ENCODE measurements around the gene RPTOR.

- TF ChIP-seq MXI1 (conservative IDR thresholded peaks at IDR 0.05; ENCODE audit: poor library complexity, severe bottlenecking): no peak
- TF ChIP-seq EZH2 (IDR thresholded peaks at IDR 0.05; ENCODE audit: borderline replicate concordance, insufficient read depth, low read length, poor library complexity, severe bottlenecking): no peak
- TF ChIP-seq, protein P1, sequence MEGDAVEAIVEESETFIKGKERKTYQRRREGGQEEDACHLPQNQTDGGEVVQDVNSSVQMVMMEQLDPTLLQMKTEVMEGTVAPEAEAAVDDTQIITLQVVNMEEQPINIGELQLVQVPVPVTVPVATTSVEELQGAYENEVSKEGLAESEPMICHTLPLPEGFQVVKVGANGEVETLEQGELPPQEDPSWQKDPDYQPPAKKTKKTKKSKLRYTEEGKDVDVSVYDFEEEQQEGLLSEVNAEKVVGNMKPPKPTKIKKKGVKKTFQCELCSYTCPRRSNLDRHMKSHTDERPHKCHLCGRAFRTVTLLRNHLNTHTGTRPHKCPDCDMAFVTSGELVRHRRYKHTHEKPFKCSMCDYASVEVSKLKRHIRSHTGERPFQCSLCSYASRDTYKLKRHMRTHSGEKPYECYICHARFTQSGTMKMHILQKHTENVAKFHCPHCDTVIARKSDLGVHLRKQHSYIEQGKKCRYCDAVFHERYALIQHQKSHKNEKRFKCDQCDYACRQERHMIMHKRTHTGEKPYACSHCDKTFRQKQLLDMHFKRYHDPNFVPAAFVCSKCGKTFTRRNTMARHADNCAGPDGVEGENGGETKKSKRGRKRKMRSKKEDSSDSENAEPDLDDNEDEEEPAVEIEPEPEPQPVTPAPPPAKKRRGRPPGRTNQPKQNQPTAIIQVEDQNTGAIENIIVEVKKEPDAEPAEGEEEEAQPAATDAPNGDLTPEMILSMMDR (IDR thresholded peaks at IDR 0.05; ENCODE audit: poor library complexity, severe bottlenecking): no peak
- TF ChIP-seq SMC3 (conservative IDR thresholded peaks at IDR 0.05; ENCODE audit: poor library complexity): no peak
- no peak for TF ChIP-seq RAD21 (conservative IDR thresholded peaks at IDR 0.05)
- TF ChIP-seq POLR2AphosphoS5 (IDR thresholded peaks at IDR 0.05): no peak
- TF ChIP-seq EP300 (conservative IDR thresholded peaks at IDR 0.05; ENCODE audit: poor library complexity, severe bottlenecking): no peak
- no peak for TF ChIP-seq TAF1 (IDR thresholded peaks at IDR 0.05; ENCODE audit: low read depth)
These were observed 302.3 kb downstream of the RPTOR start for GRCh38 chr17:80846932-80847331.
